SIG-M5 (cell line): ENCODE results near the gene STX18.
"Not testable (repeated sequence)": the region's sequence is repeated elsewhere in the genome, so short reads cannot be mapped to it uniquely, and the experiment has no call there.

Experiments used
- DNase-seq: peaks from one replicate; lab custom pipeline; 2025; lab: John Stamatoyannopoulos, UW

The STX18 gene

GRCh38 chr4:4479366-4479765 is 62.5 kb downstream of the STX18 start:
- no peak for DNase-seq

- DNase-seq, result no peak
Observed at GRCh38 chr4:4477796-4478195, 64.1 kb downstream of the STX18 start.

GRCh38 chr4:4477391-4477790 is 64.5 kb downstream of the STX18 start:
- no peak for DNase-seq

- no peak for DNase-seq
Observed at GRCh38 chr4:4474476-4474875, 67.4 kb downstream of the STX18 start.

GRCh38 chr4:4472344-4472958 is 69.4 kb downstream of the STX18 start:
- no peak for DNase-seq

GRCh38 chr4:4471195-4471594 is 70.7 kb downstream of the STX18 start:
- no peak for DNase-seq

GRCh38 chr4:4470208-4470607 is 71.6 kb downstream of the STX18 start:
- DNase-seq, result no peak

- DNase-seq, result not testable (repeated sequence)
Observed at GRCh38 chr4:4465238-4465637, 76.6 kb downstream of the STX18 start.

- no peak for DNase-seq
Observed at GRCh38 chr4:4462970-4463369, 78.9 kb downstream of the STX18 start.

GRCh38 chr4:4461850-4462249 is 80.0 kb downstream of the STX18 start:
- DNase-seq, result no peak

- DNase-seq, result no peak
Observed at GRCh38 chr4:4461178-4461577, 80.7 kb downstream of the STX18 start.

GRCh38 chr4:4460759-4461158 is 81.1 kb downstream of the STX18 start:
- no peak for DNase-seq

GRCh38 chr4:4459181-4459580 is 82.7 kb downstream of the STX18 start:
- no peak for DNase-seq

GRCh38 chr4:4457803-4458553 is 83.9 kb downstream of the STX18 start:
- DNase-seq, result no peak

GRCh38 chr4:4456816-4457578 is 84.9 kb downstream of the STX18 start:
- no peak for DNase-seq

- no peak for DNase-seq
Observed at GRCh38 chr4:4456351-4456750, 85.5 kb downstream of the STX18 start.

GRCh38 chr4:4455210-4455865 is 86.5 kb downstream of the STX18 start:
- DNase-seq, result no peak

GRCh38 chr4:4446434-4446833 is 95.4 kb downstream of the STX18 start:
- no peak for DNase-seq

- DNase-seq, result no peak
Observed at GRCh38 chr4:4443821-4444220, 98.0 kb downstream of the STX18 start.

GRCh38 chr4:4440333-4441061 is 101.4 kb downstream of the STX18 start:
- no peak for DNase-seq

- no peak for DNase-seq
Observed at GRCh38 chr4:4439782-4440181, 102.1 kb downstream of the STX18 start.

GRCh38 chr4:4438891-4439290 is 103.0 kb downstream of the STX18 start:
- no peak for DNase-seq
